SK-N-SH treated with all-trans-retinoic acid at 6 μM for 48 hours (cell line): ENCODE measurements around the gene CYP4F22.

ENCODE experiments used
- ATAC-seq: fragments of 200-7000 bp; cut with Tn5 transposase; 3 replicates; pipeline ENCODE4 v1.9.1; 2020; ENCODE audit warnings: mild to moderate bottlenecking, moderate library complexity
- ARNTL ChIP-seq: fragments of 450-650 bp; formaldehyde crosslinking; IDR thresholded peaks from 2 replicates; pipeline ENCODE4 v1.5.0; 2020; ENCODE audit warnings: low read depth, mild to moderate bottlenecking, moderate library complexity, borderline replicate concordance
- BACH2 ChIP-seq: fragments of 250-450 bp; sonication (Bioruptor Pico); IDR thresholded peaks from 2 replicates; pipeline ENCODE4 v1.9.0; 2021; ENCODE audit warnings: mild to moderate bottlenecking, borderline replicate concordance
- ESRRG ChIP-seq: fragments of 250-450 bp; sonication (Bioruptor Pico); IDR thresholded peaks from 2 replicates; pipeline ENCODE4 v1.6.1; 2021; ENCODE audit warnings: mild to moderate bottlenecking
- GLIS3 ChIP-seq: fragments of 250-450 bp; sonication (Bioruptor Pico); IDR thresholded peaks from 2 replicates; pipeline ENCODE4 v1.5.0; 2020; ENCODE audit warnings: mild to moderate bottlenecking, moderate library complexity
- ISL1 ChIP-seq: fragments of 250-450 bp; sonication (Bioruptor Pico); IDR thresholded peaks from 2 replicates; pipeline ENCODE4 v2.1.2; 2022; ENCODE audit warnings: mild to moderate bottlenecking, moderate library complexity
- OSR1 ChIP-seq: fragments of 250-450 bp; sonication (Bioruptor Pico); IDR thresholded peaks from 2 replicates; pipeline ENCODE4 v1.8.0; 2022; ENCODE audit warnings: moderate library complexity, mild to moderate bottlenecking, inconsistent platforms
- PPARA ChIP-seq: fragments of 250-450 bp; sonication (Bioruptor Pico); IDR thresholded peaks from 2 replicates; pipeline ENCODE4 v1.5.0; 2020; ENCODE audit warnings: mild to moderate bottlenecking, borderline replicate concordance
- RARB ChIP-seq: fragments of 250-450 bp; sonication (Bioruptor Pico); IDR thresholded peaks from 2 replicates; pipeline ENCODE4 v1.8.0; 2021; ENCODE audit warnings: mild to moderate bottlenecking, moderate library complexity
- SNAI2 ChIP-seq: fragments of 250-450 bp; sonication (Bioruptor Pico); IDR thresholded peaks from 2 replicates; pipeline ENCODE4 v1.5.0; 2020; ENCODE audit warnings: mild to moderate bottlenecking, moderate library complexity
- TCF4 ChIP-seq: fragments of 250-450 bp; sonication (Bioruptor Pico); IDR thresholded peaks from 2 replicates; pipeline ENCODE4 v1.8.0; 2021; ENCODE audit warnings: mild to moderate bottlenecking, moderate library complexity, borderline replicate concordance
- TOX ChIP-seq: fragments of 250-450 bp; sonication (Bioruptor Pico); IDR thresholded peaks from 2 replicates; pipeline ENCODE4 v1.8.0; 2021; ENCODE audit warnings: mild to moderate bottlenecking, moderate library complexity, borderline replicate concordance
- ZC3H10 ChIP-seq: fragments of 250-450 bp; sonication (Bioruptor Pico); IDR thresholded peaks from 2 replicates; pipeline ENCODE4 v1.5.1; 2021; ENCODE audit warnings: mild to moderate bottlenecking, moderate library complexity
- ZFP3 ChIP-seq: fragments of 250-450 bp; sonication (Bioruptor Pico); IDR thresholded peaks from 2 replicates; pipeline ENCODE4 v1.5.0; 2020; ENCODE audit warnings: mild to moderate bottlenecking, moderate library complexity
- ZFP30 ChIP-seq: fragments of 450-650 bp; formaldehyde crosslinking; IDR thresholded peaks from 2 replicates; pipeline ENCODE4 v1.5.0; 2022; ENCODE audit warnings: mild to moderate bottlenecking, moderate library complexity
- ZNF565 ChIP-seq: fragments of 450-650 bp; formaldehyde crosslinking; conservative IDR thresholded peaks from 2 replicates; pipeline ENCODE4 v1.5.0; 2020; ENCODE audit warnings: low read depth, mild to moderate bottlenecking, moderate library complexity
- ZNF70 ChIP-seq: fragments of 450-650 bp; formaldehyde crosslinking; IDR thresholded peaks from 2 replicates; pipeline ENCODE4 v1.5.0; 2020; ENCODE audit warnings: mild to moderate bottlenecking, moderate library complexity
- ZNF8 ChIP-seq: fragments of 450-650 bp; formaldehyde crosslinking; IDR thresholded peaks from 2 replicates; pipeline ENCODE4 v1.5.0; 2020; ENCODE audit warnings: mild to moderate bottlenecking, moderate library complexity
- TF ChIP-seq, protein P1 (sequence below): fragments of 250-450 bp; sonication (Bioruptor Pico); IDR thresholded peaks from 2 replicates; pipeline ENCODE4 v1.8.0; 2021; ENCODE audit warnings: low read depth, mild to moderate bottlenecking, moderate library complexity, borderline replicate concordance
- TF ChIP-seq, protein P2 (sequence below): fragments of 250-450 bp; sonication (Bioruptor Pico); IDR thresholded peaks from 2 replicates; pipeline ENCODE4 v1.5.1; 2021; ENCODE audit warnings: mild to moderate bottlenecking, moderate library complexity
- TF ChIP-seq, protein P3 (sequence below): fragments of 250-450 bp; sonication (Bioruptor Pico); IDR thresholded peaks from 2 replicates; pipeline ENCODE4 v1.5.0; 2020; ENCODE audit warnings: mild to moderate bottlenecking, moderate library complexity
- TF ChIP-seq, protein P4 (sequence below): fragments of 250-450 bp; sonication (Bioruptor Pico); IDR thresholded peaks from 2 replicates; pipeline ENCODE4 v1.5.1; 2020; ENCODE audit warnings: low read depth, mild to moderate bottlenecking, moderate library complexity
- TF ChIP-seq, protein P5 (sequence below): fragments of 250-450 bp; sonication (Bioruptor Pico); IDR thresholded peaks from 2 replicates; pipeline ENCODE4 v1.8.0; 2020; ENCODE audit warnings: mild to moderate bottlenecking, moderate library complexity, borderline replicate concordance

CYP4F22 gene

DNA sequence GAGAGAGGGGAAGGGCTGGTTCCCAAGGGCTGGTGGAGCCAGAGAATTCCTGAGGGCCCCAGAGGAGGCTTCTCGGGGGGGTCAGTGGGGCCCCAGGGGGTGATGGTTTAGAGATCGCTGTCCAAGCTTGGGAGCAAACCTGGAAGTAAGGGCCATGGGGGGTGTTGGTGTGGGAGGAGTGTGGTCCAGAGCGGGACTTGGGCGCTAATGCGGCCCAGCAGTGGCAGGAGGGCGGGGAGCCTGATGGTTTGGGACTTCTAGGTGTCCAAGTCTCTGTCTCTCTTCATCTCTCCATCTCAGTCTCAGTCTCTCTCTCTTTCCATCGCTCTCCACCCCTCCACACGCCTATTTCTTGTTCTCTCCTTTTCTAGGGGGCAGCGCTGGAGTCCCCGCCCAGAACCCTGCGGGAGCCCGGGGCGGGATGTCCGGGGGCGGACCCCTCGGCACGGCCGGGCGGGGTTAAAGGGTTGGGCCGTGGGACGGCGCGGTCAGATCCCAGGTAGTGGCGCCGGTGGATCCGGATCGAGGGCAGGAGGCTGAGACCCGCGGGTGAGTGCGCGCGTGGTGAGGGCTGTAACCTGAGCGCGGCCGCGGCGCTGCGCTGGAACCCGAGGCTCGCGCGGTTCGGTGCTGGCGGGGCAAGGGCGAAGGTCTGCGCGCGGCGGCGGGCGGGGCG lies at the start of gene CYP4F22:
TSS of gene CYP4F22 (plus strand) at position 491 of the 676 bp plus-strand sequence. CDS start 16,812 bp downstream, outside the sequence.
- TF ChIP-seq ZNF565 (CRISPR knock-in tag) (no peak), ZNF8 (no peak), ESRRG (no peak), PPARA (no peak), ZC3H10 (CRISPR knock-in tag) (no peak)
- no peak; the same call in 2 of the 3 replicates for ATAC-seq

DNA sequence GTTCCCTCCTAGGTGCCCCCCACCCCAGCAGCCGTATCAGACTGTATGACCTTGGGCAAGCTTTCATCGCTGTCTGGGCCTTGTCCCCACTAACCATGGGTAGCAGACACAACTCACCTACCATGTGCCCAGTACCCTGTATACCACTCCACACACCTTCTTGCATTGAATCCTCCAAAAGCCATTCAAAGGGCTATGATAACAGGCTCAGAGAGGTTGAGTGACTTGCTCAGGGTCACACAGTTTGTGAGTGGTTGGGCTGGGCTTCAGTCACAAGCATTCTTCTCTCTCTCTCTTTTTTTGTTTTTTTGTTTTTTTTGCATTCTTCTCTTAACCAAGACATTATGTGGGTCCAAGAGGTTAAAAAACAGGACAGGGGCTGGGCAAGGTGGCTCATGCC lies 46.6 kb upstream of the CYP4F22 start:
- TF ChIP-seq, protein P1, sequence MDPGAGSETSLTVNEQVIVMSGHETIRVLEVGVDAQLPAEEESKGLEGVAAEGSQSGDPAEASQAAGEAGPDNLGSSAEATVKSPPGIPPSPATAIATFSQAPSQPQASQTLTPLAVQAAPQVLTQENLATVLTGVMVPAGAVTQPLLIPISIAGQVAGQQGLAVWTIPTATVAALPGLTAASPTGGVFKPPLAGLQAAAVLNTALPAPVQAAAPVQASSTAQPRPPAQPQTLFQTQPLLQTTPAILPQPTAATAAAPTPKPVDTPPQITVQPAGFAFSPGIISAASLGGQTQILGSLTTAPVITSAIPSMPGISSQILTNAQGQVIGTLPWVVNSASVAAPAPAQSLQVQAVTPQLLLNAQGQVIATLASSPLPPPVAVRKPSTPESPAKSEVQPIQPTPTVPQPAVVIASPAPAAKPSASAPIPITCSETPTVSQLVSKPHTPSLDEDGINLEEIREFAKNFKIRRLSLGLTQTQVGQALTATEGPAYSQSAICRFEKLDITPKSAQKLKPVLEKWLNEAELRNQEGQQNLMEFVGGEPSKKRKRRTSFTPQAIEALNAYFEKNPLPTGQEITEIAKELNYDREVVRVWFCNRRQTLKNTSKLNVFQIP (CRISPR knock-in tag) = no peak
- no peak for TF ChIP-seq ZFP30 (CRISPR knock-in tag)
- TF ChIP-seq ZC3H10 (CRISPR knock-in tag) = no peak
- TF ChIP-seq ZNF70 (CRISPR knock-in tag) = no peak
- TF ChIP-seq, protein P2, sequence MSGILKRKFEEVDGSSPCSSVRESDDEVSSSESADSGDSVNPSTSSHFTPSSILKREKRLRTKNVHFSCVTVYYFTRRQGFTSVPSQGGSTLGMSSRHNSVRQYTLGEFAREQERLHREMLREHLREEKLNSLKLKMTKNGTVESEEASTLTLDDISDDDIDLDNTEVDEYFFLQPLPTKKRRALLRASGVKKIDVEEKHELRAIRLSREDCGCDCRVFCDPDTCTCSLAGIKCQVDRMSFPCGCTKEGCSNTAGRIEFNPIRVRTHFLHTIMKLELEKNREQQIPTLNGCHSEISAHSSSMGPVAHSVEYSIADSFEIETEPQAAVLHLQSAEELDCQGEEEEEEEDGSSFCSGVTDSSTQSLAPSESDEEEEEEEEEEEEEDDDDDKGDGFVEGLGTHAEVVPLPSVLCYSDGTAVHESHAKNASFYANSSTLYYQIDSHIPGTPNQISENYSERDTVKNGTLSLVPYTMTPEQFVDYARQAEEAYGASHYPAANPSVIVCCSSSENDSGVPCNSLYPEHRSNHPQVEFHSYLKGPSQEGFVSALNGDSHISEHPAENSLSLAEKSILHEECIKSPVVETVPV = no peak
- TF ChIP-seq ESRRG = no peak
- TF ChIP-seq, protein P3, sequence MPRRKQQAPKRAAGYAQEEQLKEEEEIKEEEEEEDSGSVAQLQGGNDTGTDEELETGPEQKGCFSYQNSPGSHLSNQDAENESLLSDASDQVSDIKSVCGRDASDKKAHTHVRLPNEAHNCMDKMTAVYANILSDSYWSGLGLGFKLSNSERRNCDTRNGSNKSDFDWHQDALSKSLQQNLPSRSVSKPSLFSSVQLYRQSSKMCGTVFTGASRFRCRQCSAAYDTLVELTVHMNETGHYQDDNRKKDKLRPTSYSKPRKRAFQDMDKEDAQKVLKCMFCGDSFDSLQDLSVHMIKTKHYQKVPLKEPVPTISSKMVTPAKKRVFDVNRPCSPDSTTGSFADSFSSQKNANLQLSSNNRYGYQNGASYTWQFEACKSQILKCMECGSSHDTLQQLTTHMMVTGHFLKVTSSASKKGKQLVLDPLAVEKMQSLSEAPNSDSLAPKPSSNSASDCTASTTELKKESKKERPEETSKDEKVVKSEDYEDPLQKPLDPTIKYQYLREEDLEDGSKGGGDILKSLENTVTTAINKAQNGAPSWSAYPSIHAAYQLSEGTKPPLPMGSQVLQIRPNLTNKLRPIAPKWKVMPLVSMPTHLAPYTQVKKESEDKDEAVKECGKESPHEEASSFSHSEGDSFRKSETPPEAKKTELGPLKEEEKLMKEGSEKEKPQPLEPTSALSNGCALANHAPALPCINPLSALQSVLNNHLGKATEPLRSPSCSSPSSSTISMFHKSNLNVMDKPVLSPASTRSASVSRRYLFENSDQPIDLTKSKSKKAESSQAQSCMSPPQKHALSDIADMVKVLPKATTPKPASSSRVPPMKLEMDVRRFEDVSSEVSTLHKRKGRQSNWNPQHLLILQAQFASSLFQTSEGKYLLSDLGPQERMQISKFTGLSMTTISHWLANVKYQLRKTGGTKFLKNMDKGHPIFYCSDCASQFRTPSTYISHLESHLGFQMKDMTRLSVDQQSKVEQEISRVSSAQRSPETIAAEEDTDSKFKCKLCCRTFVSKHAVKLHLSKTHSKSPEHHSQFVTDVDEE = no peak
- TF ChIP-seq, protein P4, sequence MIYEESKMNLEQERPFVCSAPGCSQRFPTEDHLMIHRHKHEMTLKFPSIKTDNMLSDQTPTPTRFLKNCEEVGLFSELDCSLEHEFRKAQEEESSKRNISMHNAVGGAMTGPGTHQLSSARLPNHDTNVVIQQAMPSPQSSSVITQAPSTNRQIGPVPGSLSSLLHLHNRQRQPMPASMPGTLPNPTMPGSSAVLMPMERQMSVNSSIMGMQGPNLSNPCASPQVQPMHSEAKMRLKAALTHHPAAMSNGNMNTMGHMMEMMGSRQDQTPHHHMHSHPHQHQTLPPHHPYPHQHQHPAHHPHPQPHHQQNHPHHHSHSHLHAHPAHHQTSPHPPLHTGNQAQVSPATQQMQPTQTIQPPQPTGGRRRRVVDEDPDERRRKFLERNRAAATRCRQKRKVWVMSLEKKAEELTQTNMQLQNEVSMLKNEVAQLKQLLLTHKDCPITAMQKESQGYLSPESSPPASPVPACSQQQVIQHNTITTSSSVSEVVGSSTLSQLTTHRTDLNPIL = no peak
- no peak for TF ChIP-seq ARNTL (CRISPR knock-in tag)
- no peak for TF ChIP-seq ZFP3 (CRISPR knock-in tag)
- no peak for TF ChIP-seq BACH2 (CRISPR knock-in tag)
- TF ChIP-seq ZNF565 (CRISPR knock-in tag) = no peak
- TF ChIP-seq, protein P5, sequence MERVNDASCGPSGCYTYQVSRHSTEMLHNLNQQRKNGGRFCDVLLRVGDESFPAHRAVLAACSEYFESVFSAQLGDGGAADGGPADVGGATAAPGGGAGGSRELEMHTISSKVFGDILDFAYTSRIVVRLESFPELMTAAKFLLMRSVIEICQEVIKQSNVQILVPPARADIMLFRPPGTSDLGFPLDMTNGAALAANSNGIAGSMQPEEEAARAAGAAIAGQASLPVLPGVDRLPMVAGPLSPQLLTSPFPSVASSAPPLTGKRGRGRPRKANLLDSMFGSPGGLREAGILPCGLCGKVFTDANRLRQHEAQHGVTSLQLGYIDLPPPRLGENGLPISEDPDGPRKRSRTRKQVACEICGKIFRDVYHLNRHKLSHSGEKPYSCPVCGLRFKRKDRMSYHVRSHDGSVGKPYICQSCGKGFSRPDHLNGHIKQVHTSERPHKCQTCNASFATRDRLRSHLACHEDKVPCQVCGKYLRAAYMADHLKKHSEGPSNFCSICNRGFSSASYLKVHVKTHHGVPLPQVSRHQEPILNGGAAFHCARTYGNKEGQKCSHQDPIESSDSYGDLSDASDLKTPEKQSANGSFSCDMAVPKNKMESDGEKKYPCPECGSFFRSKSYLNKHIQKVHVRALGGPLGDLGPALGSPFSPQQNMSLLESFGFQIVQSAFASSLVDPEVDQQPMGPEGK (CRISPR knock-in tag) = no peak
- TF ChIP-seq OSR1 (CRISPR knock-in tag) = no peak
- no peak for TF ChIP-seq SNAI2 (CRISPR knock-in tag)
- TF ChIP-seq TCF4 (CRISPR knock-in tag) = no peak
- no peak for TF ChIP-seq ISL1 (CRISPR knock-in tag)
- TF ChIP-seq TOX (CRISPR knock-in tag) = no peak
- no peak for TF ChIP-seq GLIS3 (CRISPR knock-in tag)
- no peak for TF ChIP-seq RARB (CRISPR knock-in tag)
- no peak for ATAC-seq

DNA sequence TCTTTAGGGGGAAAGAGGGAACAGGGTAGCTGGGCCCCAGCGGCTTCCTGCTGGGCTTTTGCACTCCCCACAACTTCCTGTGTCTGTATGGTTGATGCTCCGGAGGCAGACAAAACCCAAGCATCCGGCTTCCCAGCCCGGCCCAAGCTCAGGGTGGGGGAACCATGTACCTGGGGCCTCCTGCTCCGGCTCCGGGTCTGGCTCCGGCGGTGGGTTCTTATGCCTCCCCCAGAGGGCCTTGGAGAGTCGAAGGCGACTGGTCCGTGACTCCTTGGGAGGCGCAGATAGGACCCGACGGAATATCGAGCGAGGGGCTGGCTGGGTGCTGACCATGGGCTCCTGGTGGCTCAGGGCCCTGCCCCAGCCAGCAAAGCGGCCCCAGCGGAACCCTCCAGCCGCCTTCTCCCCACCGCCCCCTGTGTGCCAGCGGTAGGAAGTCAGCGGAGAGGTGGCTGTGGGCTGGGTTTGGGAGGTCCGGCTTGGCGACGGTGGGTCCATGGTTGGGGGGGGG lies 44.4 kb upstream of the CYP4F22 start:
- no peak for ATAC-seq
- TF ChIP-seq ZFP30 (CRISPR knock-in tag) (no peak), ZNF8 (no peak), TOX (CRISPR knock-in tag) (no peak)
